ENCODE data around the gene PDPK1.

The PDPK1 gene

DNA sequence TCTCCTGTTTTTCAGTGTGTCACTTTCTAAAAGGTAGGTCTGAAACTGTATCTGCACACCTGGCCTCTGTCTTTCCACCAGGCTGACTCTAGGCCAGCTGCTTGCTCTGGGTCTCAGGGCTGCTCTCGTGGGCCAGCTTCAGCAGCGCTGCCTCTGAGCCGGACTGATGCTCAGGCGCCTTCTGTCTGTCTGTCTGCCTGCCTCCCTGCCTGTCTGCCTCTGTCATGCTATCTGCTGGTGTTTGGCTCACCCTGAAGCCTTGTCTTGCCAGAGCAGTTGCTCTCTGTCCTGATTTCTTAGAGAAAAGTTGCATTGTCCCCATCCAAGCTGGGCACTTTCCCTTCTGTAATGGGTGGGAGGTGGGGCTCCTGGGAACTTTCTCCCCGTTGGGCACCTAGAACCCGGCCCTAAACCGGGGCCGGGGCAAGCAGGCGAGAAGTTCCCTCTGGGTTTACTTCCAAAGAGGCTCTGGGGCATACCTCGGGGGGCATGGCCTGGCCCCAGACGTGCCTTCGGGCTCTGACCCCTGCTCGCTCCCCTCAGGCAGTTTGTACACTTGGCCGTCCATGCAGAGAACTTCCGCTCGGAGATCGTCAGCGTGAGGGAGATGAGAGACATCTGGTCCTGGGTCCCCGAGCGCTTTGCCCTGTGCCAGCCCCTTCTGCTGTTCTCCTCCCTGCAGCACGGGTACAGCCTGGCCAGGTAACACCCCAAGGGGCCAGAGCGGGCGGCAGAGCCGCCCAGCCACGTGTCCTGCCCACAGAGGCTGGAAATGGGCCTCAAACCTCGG is 39.9 kb upstream of the PDPK1 start:
- H3K36me3 ChIP-seq (ENCODE audit: control insufficient read depth, insufficient read depth, low read length), result peaks cover 22% of the 10 kb centered on the region
- H3K27ac ChIP-seq (ENCODE audit: low read length), result no peak overlapping the region
- no peaks in the 10 kb centered on the region for H3K27me3 ChIP-seq (ENCODE audit: control insufficient read depth, insufficient read depth, low read length)
- H3K4me3 ChIP-seq (ENCODE audit: low read length), result no peak overlapping the region
- peaks cover 4% of the 10 kb centered on the region for H3K4me1 ChIP-seq (ENCODE audit: control insufficient read depth, insufficient read depth, low read length)
- H3K9me3 ChIP-seq (ENCODE audit: control insufficient read depth, insufficient read depth, low read length), result no peaks in the 10 kb centered on the region
- DNase-seq (ENCODE audit: low read depth, low spot score), result no peak
- no CpG with 5 or more reads among the region's 26 CpGs for WGBS (ENCODE audit: insufficient coverage, insufficient read length)

DNA sequence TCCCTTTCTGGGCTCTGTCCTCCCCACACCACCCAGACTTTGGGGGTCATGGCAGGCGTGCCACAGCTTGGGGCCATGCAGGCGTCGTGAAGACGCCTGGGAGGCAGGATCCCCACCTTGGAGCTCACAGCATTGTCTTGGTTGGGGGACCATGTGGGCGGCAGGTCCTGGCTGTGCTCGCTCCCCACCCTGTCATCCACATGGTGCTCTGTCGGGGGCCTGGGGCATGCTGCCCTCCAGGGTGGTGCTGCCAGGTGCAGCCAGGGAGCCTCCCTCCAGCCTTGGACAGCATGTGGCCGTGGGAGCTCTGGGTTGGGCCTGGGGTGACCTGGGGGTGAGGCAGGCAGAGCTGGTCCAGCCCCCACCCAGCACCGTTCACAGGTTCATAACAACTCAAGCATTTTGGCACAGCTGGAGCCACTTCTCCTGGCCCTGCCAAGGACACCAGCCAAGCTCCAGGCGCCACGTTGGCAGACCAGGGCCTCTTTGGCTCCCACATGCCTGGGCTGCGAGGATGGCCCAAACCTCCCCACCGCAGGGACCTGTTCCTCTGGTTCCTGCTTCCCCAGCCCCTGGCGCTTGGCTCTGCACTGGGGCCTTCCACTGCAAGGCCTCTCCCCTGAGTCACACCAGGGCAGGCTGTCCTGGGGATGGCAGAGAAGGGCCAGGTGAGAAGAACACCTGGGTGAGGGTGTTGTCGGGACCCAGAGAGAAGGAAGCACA is 39.1 kb upstream of the PDPK1 start:
- peaks cover 22% of the 10 kb centered on the region for H3K36me3 ChIP-seq (ENCODE audit: control insufficient read depth, insufficient read depth, low read length)
- H3K27me3 ChIP-seq (ENCODE audit: control insufficient read depth, insufficient read depth, low read length), result no peaks in the 10 kb centered on the region
- H3K4me1 ChIP-seq (ENCODE audit: control insufficient read depth, insufficient read depth, low read length), result peaks cover 4% of the 10 kb centered on the region
- no peak for DNase-seq (ENCODE audit: low read depth, low spot score)
- H3K4me3 ChIP-seq (ENCODE audit: low read length), result no peak overlapping the region
- H3K27ac ChIP-seq (ENCODE audit: low read length), result no peak overlapping the region
- no CpG with 5 or more reads among the region's 15 CpGs for WGBS (ENCODE audit: insufficient coverage, insufficient read length)
- no peaks in the 10 kb centered on the region for H3K9me3 ChIP-seq (ENCODE audit: control insufficient read depth, insufficient read depth, low read length)

DNA sequence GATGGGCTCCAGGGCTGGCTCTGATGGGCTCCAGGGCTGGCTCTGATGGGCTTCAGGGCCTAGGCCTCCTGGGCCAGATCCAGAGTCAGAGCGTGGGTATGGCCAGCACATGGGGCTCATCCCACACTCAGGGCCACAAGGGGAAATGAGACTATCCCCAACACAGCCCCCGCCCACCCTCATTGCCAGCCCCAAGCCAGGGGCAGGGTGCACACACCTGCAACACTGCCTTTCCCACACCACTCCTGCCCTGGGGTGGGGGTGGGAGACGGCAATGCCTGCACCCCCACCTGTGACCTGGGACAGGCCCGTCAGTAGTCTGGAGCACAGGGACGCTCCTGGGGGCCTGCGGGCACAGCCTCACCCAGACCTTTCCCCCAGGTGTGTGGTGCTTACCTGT is 38.4 kb upstream of the PDPK1 start:
- no peak for DNase-seq (ENCODE audit: low read depth, low spot score)
- Histone ChIP-seq H3K9me3 (ENCODE audit: control insufficient read depth, insufficient read depth, low read length) (no peaks in the 10 kb centered on the region), H3K4me1 (ENCODE audit: control insufficient read depth, insufficient read depth, low read length) (peaks cover 4% of the 10 kb centered on the region), H3K27me3 (ENCODE audit: control insufficient read depth, insufficient read depth, low read length) (no peaks in the 10 kb centered on the region), H3K4me3 (ENCODE audit: low read length) (no peak overlapping the region), H3K36me3 (ENCODE audit: control insufficient read depth, insufficient read depth, low read length) (peaks cover 22% of the 10 kb centered on the region), H3K27ac (ENCODE audit: low read length) (no peak overlapping the region)
- no CpG with 5 or more reads among the region's 6 CpGs for WGBS (ENCODE audit: insufficient coverage, insufficient read length)

DNA sequence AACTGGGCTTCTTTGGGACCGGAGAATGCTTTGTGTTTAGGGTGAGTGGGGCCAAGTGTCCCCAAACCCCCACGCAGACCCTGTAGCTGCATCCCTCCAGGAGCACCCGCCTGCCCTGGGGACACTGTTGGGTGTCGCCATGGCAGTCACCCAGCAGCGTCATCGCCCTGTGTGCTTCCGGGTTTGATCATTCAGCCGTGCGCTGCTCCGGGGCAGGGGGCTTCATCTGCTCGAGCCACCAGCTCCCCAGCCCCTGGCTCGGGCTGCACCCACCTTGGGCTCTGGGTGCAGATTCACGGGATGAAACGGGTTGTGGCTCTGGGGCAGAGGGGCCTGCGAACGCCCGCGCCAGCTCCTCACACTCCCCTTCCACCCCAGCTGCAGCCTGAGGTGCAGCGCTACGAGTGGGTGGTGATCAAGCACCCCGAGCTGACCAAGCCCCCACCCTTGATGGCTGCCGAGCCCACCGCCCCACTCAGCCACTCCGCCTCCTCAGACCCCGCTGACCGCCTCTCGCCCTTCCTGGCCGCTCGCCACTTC is 37.9 kb upstream of the PDPK1 start:
- H3K27me3 ChIP-seq (ENCODE audit: control insufficient read depth, insufficient read depth, low read length), result no peaks in the 10 kb centered on the region

DNA sequence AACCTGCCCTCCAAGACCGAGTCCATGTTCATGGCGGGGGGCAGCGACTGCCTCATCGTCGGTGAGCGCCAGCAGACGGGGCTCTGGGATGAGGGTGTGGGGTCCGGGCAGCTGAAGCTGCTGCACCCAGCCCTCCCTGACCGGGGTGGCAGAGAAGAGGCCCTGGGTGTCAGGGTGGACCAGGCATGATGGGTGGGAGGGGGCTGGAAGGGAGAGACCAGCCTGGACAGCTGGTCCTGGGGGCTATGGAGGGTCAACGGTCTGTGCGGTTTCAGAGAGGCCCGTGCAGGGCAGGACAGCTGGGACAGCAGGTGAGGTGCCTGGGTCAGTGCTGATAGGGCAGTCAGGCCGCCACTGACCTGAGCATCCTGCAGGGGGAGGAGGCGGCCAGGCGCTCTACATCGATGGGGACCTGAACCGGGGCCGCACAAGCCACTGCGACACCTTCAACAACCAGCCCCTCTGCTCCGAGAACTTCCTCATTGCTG is 37.3 kb upstream of the PDPK1 start:
- no CpG with 5 or more reads among the region's 20 CpGs for WGBS (ENCODE audit: insufficient coverage, insufficient read length)
- no peaks in the 10 kb centered on the region for H3K9me3 ChIP-seq (ENCODE audit: control insufficient read depth, insufficient read depth, low read length)
- H3K36me3 ChIP-seq (ENCODE audit: control insufficient read depth, insufficient read depth, low read length), result peaks cover 22% of the 10 kb centered on the region
- H3K4me1 ChIP-seq (ENCODE audit: control insufficient read depth, insufficient read depth, low read length), result peaks cover 4% of the 10 kb centered on the region
- no peak overlapping the region for H3K4me3 ChIP-seq (ENCODE audit: low read length)
- no peaks in the 10 kb centered on the region for H3K27me3 ChIP-seq (ENCODE audit: control insufficient read depth, insufficient read depth, low read length)
- DNase-seq (ENCODE audit: low read depth, low spot score), result no peak
- no peak overlapping the region for H3K27ac ChIP-seq (ENCODE audit: low read length)

More for the DNA sequence above, 37.9 kb upstream of the PDPK1 start:
- no peak overlapping the region for H3K27ac ChIP-seq (ENCODE audit: low read length)
- H3K4me1 ChIP-seq (ENCODE audit: control insufficient read depth, insufficient read depth, low read length), result peaks cover 4% of the 10 kb centered on the region
- H3K9me3 ChIP-seq (ENCODE audit: control insufficient read depth, insufficient read depth, low read length), result no peaks in the 10 kb centered on the region
- no peak overlapping the region for H3K4me3 ChIP-seq (ENCODE audit: low read length)
- DNase-seq (ENCODE audit: low read depth, low spot score), result no peak
- no CpG with 5 or more reads among the region's 29 CpGs for WGBS (ENCODE audit: insufficient coverage, insufficient read length)
- H3K36me3 ChIP-seq (ENCODE audit: control insufficient read depth, insufficient read depth, low read length), result peaks cover 22% of the 10 kb centered on the region

DNA sequence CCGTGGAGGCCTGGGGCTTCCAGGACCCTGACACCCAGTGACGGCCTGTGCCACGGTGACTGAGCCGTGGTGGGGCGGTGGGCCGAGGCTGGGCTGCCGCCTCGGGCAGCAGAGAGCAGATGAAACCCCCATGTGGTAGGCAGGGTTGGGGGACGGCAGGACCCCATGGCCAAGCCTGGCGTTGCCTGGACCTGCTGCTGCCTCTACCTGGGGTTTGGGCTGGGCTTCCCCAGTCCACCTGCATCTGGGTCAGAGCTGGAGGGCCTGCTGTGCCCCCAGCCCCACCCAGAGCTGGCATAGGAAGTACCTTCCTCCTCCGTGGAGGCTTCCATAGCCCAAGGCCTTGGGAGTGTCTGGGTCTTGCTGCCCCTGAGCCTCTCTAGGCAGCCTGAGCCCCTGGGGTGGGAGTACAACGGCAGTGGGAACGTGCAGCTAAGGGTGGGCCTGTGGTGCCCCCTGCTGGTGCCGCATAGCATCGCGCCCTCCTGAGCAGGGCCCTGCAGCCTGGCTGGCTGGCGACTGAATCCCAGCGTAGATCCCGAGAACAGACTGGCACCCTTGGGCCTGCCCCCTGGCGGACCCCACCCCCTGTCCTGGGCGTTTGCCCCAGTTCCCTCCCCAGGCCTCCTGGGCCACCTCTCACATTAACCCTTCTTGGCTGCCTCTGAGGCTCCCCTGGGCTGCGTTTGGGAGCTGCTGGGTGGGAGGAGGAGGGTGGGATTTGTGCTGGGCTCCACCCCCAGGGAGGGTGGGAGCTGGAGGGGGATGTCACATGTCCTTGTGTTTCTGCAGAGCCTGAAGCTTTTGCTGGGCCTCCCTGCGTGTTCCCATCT is 36.7 kb upstream of the PDPK1 start:
- Histone ChIP-seq H3K9me3 (ENCODE audit: control insufficient read depth, insufficient read depth, low read length) (no peaks in the 10 kb centered on the region), H3K4me3 (ENCODE audit: low read length) (peak overlapping the region; percentile 31; the same call in 1 of the 2 replicates), H3K27ac (ENCODE audit: low read length) (no peak overlapping the region), H3K4me1 (ENCODE audit: control insufficient read depth, insufficient read depth, low read length) (peaks cover 4% of the 10 kb centered on the region), H3K27me3 (ENCODE audit: control insufficient read depth, insufficient read depth, low read length) (no peaks in the 10 kb centered on the region), H3K36me3 (ENCODE audit: control insufficient read depth, insufficient read depth, low read length) (peaks cover 20% of the 10 kb centered on the region)
- peak; percentile 71 for DNase-seq (ENCODE audit: low read depth, low spot score)
- WGBS (ENCODE audit: insufficient coverage, insufficient read length), result no CpG with 5 or more reads among the region's 23 CpGs

DNA sequence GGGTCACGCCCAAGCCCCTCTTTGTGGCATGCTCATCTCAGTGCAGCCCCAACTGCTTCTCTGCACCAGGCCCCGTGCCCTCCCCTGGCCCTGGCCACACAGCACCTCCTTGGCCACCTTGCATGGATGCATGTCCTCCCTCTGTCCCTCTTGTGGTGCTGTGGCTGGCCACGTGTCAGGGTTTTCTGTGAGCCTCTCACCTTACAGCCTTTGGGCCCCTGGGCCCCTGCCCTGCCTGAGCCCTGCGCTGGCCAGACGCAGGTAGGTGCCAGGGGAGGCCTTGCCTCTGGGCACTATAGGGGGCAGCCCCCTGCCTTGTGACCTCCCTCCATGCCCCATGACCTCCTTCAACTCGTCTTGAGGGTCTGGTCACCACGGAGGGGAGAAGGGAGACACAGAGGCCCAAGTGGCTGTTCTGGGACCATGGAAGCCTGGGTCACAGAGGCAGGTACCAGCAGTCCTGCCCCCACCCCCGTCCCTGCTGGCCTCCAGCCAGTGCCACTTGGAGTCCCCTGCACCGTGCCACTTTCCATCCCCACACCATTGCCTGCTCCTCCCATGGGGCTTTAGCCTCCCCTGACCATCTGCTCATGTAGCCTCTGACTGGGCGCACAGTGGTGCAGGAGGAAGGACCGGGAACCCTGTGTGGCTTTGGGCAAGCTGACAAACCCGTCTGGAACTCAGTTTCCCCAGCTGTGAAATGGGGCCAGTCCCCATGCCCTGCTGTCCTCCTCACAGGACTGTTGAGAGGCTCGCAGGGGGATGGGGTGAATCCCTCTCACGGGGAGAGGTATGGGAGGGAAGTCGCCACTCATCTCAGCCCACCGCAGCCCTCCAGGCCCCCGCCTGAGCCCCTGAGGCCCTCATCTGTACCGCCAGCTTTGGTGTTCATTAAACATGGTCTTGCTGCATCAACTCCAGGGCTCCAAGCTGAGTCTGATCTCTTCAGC is 35.6 kb upstream of the PDPK1 start:
- no peaks in the 10 kb centered on the region for H3K9me3 ChIP-seq (ENCODE audit: control insufficient read depth, insufficient read depth, low read length)
- H3K4me1 ChIP-seq (ENCODE audit: control insufficient read depth, insufficient read depth, low read length), result peaks cover 4% of the 10 kb centered on the region
- WGBS (ENCODE audit: insufficient coverage, insufficient read length), result no CpG with 5 or more reads among the region's 18 CpGs
- peaks cover 11% of the 10 kb centered on the region; the same call in 1 of the 2 replicates for H3K36me3 ChIP-seq (ENCODE audit: control insufficient read depth, insufficient read depth, low read length)
- no peak overlapping the region for H3K4me3 ChIP-seq (ENCODE audit: low read length)
- DNase-seq (ENCODE audit: low read depth, low spot score), result no peak
- H3K27me3 ChIP-seq (ENCODE audit: control insufficient read depth, insufficient read depth, low read length), result no peaks in the 10 kb centered on the region
- no peak overlapping the region for H3K27ac ChIP-seq (ENCODE audit: low read length)

DNA sequence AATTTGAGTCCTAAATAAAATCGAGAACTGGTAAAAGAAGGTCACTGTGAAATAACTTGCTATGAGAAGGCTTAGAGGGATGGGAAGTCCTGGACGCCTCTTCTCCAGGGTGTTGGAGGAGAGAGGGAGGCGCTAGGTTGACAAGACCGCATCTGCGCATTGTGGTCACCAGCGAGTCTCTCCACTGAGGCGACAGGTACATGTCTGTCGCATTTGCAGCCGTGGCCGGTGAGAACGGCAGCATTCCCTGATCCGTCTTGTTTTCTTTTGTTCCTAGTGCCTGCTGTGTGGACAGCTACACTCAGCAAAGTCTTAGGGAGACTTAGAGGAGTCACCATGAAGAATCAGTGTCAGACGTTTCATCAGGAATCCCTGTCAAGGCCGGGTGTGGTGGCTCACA is 32.1 kb upstream of the PDPK1 start:
- H3K9me3 ChIP-seq (ENCODE audit: control insufficient read depth, insufficient read depth, low read length), result no peaks in the 10 kb centered on the region
- 100% methylated on average over 1 of the region's 14 CpGs for WGBS (ENCODE audit: insufficient coverage, insufficient read length)

DNA sequence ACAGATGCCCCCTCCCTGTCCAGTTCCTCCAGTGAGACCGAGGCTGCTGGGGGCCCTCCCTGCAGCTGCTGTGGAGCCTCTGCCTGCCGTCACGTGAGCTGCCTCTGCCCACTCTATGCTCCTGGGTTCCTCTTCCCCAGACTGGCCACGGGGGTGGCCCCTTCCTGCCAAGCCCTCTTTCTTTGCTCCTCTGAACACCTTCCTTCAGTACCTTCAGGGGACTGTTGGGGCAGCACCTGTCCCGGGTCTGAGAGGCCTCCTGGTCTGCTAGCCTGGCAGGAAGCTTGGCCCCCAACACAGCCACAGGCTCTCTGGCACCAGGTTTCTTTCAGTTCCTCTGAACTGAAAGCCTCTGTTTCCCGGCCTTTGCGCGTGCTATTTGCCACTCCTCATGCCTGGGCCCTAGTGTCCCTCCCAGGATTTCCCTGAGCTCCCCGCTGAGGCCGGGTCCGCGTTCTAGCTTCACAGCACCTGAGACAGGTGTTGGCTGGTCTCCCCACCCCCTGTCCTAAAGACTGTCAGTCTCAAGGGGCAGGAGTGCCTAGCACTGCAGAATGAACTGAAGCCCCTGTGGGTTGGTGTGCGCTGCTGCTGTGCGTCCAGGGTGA is 30.7 kb upstream of the PDPK1 start:
- H3K4me1 ChIP-seq (ENCODE audit: control insufficient read depth, insufficient read depth, low read length), result peaks cover 4% of the 10 kb centered on the region; the same call in 1 of the 2 replicates
- no peaks in the 10 kb centered on the region for H3K36me3 ChIP-seq (ENCODE audit: control insufficient read depth, insufficient read depth, low read length)
- no peaks in the 10 kb centered on the region for H3K9me3 ChIP-seq (ENCODE audit: control insufficient read depth, insufficient read depth, low read length)
- DNase-seq (ENCODE audit: low read depth, low spot score), result no peak
- no peak overlapping the region for H3K27ac ChIP-seq (ENCODE audit: low read length)
- no peak overlapping the region for H3K4me3 ChIP-seq (ENCODE audit: low read length)
- no peaks in the 10 kb centered on the region for H3K27me3 ChIP-seq (ENCODE audit: control insufficient read depth, insufficient read depth, low read length)
- WGBS (ENCODE audit: insufficient coverage, insufficient read length), result no CpG with 5 or more reads among the region's 14 CpGs

More for the DNA sequence above, 32.1 kb upstream of the PDPK1 start:
- Histone ChIP-seq H3K27me3 (ENCODE audit: control insufficient read depth, insufficient read depth, low read length) (no peaks in the 10 kb centered on the region), H3K27ac (ENCODE audit: low read length) (no peak overlapping the region), H3K36me3 (ENCODE audit: control insufficient read depth, insufficient read depth, low read length) (no peaks in the 10 kb centered on the region), H3K4me1 (ENCODE audit: control insufficient read depth, insufficient read depth, low read length) (peaks cover 4% of the 10 kb centered on the region), H3K4me3 (ENCODE audit: low read length) (no peak overlapping the region)
- DNase-seq (ENCODE audit: low read depth, low spot score), result no peak

Data from iPS DF 6.9 (cell line).